ENCODE measurements around the gene MARVELD1. TPM values are rescaled to one million over a fixed set of nuclear protein-coding genes. Genes with fewer than 3 reads are reported as not detected.
"Not testable (repeated sequence)": the region's sequence is repeated elsewhere in the genome, so short reads cannot be mapped to it uniquely, and the experiment has no call there.

MARVELD1 gene
- total RNA-seq, 2 experiments from 2014 or later = 2.8 to 3.0 TPM

DNA sequence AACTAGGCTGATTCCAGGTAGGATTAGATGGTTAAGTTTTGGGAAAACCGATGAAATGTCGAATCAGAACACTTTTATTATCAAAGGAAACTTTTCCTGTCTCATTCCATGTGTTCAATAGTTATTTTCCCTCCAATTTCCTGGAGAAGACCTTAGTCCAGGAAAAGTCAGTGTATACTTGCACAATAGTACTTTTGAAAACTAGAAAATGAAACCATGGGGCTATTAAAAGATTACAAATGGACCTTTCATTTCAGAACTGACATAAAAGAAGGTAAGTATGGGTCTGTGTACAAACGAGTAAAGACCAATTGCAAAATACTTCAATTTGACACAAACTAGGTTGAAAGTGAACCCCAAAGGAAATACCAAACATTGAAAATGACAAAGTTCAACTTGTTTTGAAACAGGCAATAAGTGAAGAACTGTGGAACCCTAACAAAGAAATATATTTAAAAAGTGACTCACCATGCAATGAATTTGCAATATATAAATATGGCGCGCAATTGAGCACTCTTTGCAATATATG, 28.6 kb upstream of the MARVELD1 start:
- Mint-ChIP-seq H3K27ac (peak overlapping the region; percentile 2), H3K4me1 (peaks cover 16% of the 10 kb centered on the region), H3K9me3 (ENCODE audit: low read depth) (no peaks in the 10 kb centered on the region), H3K4me3 (no peak overlapping the region), H3K36me3 (no peaks in the 10 kb centered on the region), H3K27me3 (no peaks in the 10 kb centered on the region)
- ATAC-seq (no peak), DNase-seq (no peak)
- CTCF ChIA-PET = interaction anchor here (3.0 to 6.4 kb wide), 2 partner anchors 9 to 51 kb away, joined by 19 to 51 read pairs; partner anchors contain the start of gene ZFYVE27

DNA sequence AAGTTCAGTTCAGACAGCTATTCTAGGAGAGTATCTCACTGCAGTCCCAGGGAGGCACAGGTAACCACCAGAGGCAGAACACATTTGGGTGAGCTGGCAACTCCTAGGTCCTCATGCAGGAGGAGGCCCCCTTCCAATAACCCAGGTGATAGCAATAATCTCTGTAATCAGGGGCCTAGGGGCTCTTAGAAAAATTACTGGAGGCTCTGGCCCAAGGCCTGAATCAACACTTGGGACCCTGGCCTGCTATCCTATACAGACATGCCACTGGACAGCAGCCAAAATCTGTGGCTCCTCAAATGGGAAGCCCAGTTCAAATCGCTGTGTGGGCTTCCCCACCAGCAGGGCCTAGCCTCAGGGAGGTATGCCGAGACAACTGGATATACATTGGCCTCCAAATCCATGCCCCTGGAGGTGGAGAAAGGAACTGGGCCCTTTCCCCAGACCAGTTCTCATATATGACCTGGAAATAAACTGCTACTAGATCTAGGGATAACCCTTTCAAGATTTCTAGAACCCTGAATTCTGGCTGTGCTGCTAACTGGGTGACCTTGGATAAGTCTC, 28.1 kb upstream of the MARVELD1 start:
- CTCF ChIA-PET = interaction anchor here (2.2 to 6.4 kb wide), 8 partner anchors 10 to 184 kb away, joined by 6 to 51 read pairs (median 20); partner anchors contain the start of genes ANKRD2 and ZFYVE27
- no peaks in the 10 kb centered on the region for H3K36me3 Mint-ChIP-seq
- no peaks in the 10 kb centered on the region for H3K27me3 Mint-ChIP-seq
- H3K9me3 Mint-ChIP-seq (ENCODE audit: low read depth) = no peaks in the 10 kb centered on the region
- H3K27ac Mint-ChIP-seq = no peak overlapping the region
- no peak for ATAC-seq
- no peak for DNase-seq
- H3K4me3 Mint-ChIP-seq = no peak overlapping the region
- peaks cover 16% of the 10 kb centered on the region for H3K4me1 Mint-ChIP-seq

- H3K4me1 Mint-ChIP-seq = peaks cover 16% of the 10 kb centered on the region
- no peaks in the 10 kb centered on the region for H3K9me3 Mint-ChIP-seq (ENCODE audit: low read depth)
- DNase-seq (no peak), ATAC-seq (no peak)
- CTCF ChIA-PET = interaction anchor here (0.9 to 6.4 kb wide), 13 partner anchors 11 to 183 kb away, joined by 3 to 51 read pairs (median 8); partner anchors contain the start of genes ANKRD2, C10orf62 and ZFYVE27
- H3K27me3 Mint-ChIP-seq = no peaks in the 10 kb centered on the region
- H3K36me3 Mint-ChIP-seq = no peaks in the 10 kb centered on the region
- H3K4me3 Mint-ChIP-seq = peak overlapping the region; percentile 80
- H3K27ac Mint-ChIP-seq = peak overlapping the region; percentile 67
Measured at GRCh38 chr10:97686301-97686961, 27.1 kb upstream of the MARVELD1 start.

DNA sequence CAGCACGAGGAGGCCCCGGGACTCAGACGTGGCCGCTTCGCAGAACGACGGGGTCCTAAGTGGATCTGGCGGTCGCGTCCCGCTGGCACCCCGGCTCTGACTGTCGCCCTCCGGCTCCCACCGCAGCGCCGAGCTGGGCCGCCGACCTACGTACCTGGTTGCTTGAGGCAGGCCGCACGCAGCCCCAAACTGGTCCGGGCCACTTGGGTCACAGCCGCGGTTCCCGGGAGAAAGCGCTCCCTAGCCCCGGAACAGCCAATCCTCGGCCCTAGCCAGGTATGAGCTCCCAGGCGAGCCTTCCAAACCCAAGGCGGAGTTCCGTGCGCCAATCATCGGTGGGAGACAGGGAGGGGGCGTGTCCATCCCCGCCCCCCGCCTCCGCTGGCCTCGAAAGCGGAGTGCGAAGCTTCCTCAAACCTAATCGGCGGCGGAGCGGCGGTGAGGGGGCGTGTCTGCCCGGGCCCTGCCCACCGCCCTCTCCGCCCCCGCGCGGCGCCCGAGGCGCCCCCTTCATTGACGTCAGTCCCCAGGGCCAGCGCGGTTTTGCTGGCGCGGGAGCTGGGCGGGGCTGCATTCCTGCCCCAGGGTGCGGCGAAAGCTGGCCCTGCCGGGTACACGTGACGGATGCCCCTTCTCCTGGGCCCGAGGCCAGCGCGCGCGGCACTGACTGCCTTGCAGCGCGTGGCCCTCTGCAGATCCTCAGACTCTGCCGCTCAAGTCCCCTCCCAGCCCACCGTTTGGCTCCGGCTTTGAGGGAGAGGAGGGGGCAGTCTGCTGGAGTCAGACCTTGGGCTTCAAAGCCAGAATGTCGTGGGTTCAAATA, 26.4 kb upstream of the MARVELD1 start, which contains the start of gene AVPI1:
Gene AVPI1, minus strand, starts transcription at position 280 of the 823 bp plus-strand sequence. CDS start 7,336 bp downstream, outside the sequence.
- peak; percentile 96 for DNase-seq
- Mint-ChIP-seq H3K4me1 (peaks cover 16% of the 10 kb centered on the region), H3K27me3 (no peaks in the 10 kb centered on the region), H3K4me3 (peak within 1 kb of the TSS; percentile 80), H3K27ac (peak within 1 kb of the TSS; percentile 67), H3K9me3 (ENCODE audit: low read depth) (no peaks in the 10 kb centered on the region), H3K36me3 (no peaks in the 10 kb centered on the region)
- CTCF ChIA-PET = interaction anchor here (0.9 to 6.4 kb wide), 14 partner anchors 10 to 182 kb away, joined by 3 to 51 read pairs (median 7); partner anchors contain the start of genes ANKRD2, C10orf62 and ZFYVE27
- peak; percentile 92 for ATAC-seq

DNA sequence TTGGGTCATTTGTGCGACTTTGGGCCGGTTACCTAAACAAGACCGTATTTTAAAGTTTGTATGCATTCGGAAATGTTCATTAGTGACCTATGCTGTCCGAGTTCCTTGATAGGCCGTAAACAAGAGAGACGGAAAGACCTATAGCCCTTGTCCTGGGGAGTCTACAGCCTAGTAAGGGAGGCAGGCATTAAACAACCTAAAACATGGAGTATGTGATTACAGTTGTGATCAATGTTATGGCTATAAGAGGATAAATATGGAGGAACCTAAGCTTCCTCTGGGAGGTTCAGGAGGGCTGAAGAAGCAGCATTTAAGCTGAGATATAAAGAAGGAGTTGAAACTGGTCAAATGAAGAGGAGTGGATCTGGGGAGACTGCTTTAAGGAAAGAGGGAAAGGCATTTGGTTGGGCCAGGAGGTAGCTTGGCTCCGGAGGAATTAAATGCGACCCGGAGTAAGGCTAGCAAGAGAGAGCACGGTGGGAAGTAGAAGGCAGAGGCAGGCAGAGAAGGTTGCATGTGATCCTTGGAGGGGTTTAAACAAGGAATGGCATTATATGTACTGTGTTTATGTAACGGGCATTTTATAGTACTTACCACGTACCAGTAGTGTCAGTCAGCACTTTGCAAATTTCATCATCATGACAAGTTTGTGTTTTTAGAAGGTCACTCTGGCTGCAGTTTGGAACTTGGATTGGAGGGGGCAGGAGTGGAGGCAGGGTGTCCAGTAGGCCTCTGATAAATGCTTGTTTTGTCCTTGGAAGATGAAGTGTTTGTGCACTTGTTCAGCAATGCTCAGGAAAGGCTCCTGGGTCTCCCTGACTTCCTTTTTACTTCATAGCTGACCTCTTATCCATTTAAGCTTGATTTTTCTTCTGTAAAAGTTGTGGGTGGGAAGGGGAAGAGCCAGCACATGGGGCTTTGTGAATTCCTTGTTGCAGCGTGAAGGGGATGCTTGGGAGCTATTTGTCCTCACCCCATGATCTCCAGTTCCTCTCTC, 25.4 kb upstream of the MARVELD1 start:
- Mint-ChIP-seq H3K27me3 (peaks cover 3% of the 10 kb centered on the region), H3K27ac (peak overlapping the region; percentile 50), H3K4me1 (peaks cover 16% of the 10 kb centered on the region), H3K4me3 (peak overlapping the region; percentile 80), H3K9me3 (ENCODE audit: low read depth) (no peaks in the 10 kb centered on the region), H3K36me3 (no peaks in the 10 kb centered on the region)
- no peak for ATAC-seq
- CTCF ChIA-PET = interaction anchor here (0.5 to 6.4 kb wide), 11 partner anchors 11 to 181 kb away, joined by 3 to 51 read pairs (median 8); partner anchors contain the start of genes ANKRD2 and ZFYVE27
- DNase-seq = no peak

GRCh38 chr10:97689559-97690020, 23.9 kb upstream of the MARVELD1 start:
- DNase-seq (no peak), ATAC-seq (no peak)
- H3K27me3 Mint-ChIP-seq = peaks cover 6% of the 10 kb centered on the region
- no peak overlapping the region for H3K27ac Mint-ChIP-seq
- CTCF ChIA-PET = interaction anchor here (1.0 to 4.6 kb wide), 3 partner anchors 13 to 20 kb away, joined by 4 to 51 read pairs (median 22); no protein-coding TSS in a partner anchor
- H3K4me1 Mint-ChIP-seq = peaks cover 16% of the 10 kb centered on the region
- no peaks in the 10 kb centered on the region for H3K9me3 Mint-ChIP-seq (ENCODE audit: low read depth)
- no peak overlapping the region for H3K4me3 Mint-ChIP-seq
- H3K36me3 Mint-ChIP-seq = no peaks in the 10 kb centered on the region

GRCh38 chr10:97690133-97690532, 23.4 kb upstream of the MARVELD1 start:
- Mint-ChIP-seq H3K9me3 (ENCODE audit: low read depth) (no peaks in the 10 kb centered on the region), H3K4me1 (peaks cover 13% of the 10 kb centered on the region), H3K36me3 (no peaks in the 10 kb centered on the region), H3K4me3 (no peak overlapping the region), H3K27ac (no peak overlapping the region), H3K27me3 (peaks cover 6% of the 10 kb centered on the region)
- CTCF ChIA-PET = interaction anchor here (1.0 to 4.6 kb wide), 2 partner anchors 13 kb away, joined by 4 to 51 read pairs; no protein-coding TSS in a partner anchor
- ATAC-seq (no peak), DNase-seq (no peak)

DNA sequence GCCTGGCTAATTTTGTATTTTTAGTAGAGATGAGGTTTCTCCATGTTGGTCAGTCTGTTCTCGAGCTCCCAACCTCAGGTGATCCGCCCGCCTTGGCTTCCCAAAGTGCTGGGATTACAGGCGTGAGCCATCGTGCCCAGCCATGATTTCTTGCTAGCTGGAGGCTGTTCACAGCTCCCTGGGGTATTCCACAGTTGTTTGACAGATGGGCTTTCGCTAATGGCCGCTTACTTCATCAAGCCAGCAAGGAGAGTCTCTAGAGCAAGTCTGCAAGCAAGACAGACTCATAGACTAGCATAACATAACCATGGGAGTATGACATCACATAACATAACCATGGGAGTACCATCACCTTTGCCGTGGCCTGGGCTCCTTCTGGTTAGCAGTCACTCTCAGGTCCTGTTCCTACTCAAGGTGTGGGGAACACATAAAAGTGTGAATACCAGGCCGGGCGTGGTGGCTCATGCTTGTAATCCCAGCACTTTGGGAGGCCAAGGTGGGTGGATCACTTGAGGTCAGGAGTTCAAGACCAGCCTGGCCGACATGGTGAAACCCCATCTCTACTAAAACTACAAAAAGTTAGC, 15.4 kb upstream of the MARVELD1 start:
- not testable (repeated sequence) for H3K36me3 Mint-ChIP-seq; H3K27me3 Mint-ChIP-seq; H3K4me1 Mint-ChIP-seq; H3K27ac Mint-ChIP-seq; ATAC-seq; DNase-seq; H3K9me3 Mint-ChIP-seq (ENCODE audit: low read depth); H3K4me3 Mint-ChIP-seq
- CTCF ChIA-PET = interaction anchor here (2.2 kb wide), 2 partner anchors 12 kb away, joined by 8 to 15 read pairs; partner anchors contain the start of gene AVPI1

GRCh38 chr10:97701438-97702069, 12.0 kb upstream of the MARVELD1 start:
- ATAC-seq (peak; percentile 96), DNase-seq (peak; percentile 68)
- Mint-ChIP-seq H3K36me3 (no peaks in the 10 kb centered on the region), H3K9me3 (ENCODE audit: low read depth) (no peaks in the 10 kb centered on the region), H3K4me3 (no peak overlapping the region), H3K27ac (no peak overlapping the region), H3K4me1 (peaks cover 8% of the 10 kb centered on the region), H3K27me3 (peaks cover 21% of the 10 kb centered on the region)
- CTCF ChIA-PET = interaction anchor here (0.6 to 15.3 kb wide), 30 partner anchors 10 to 340 kb away, joined by 3 to 355 read pairs (median 5); partner anchors contain the start of genes ANKRD2, AVPI1, GOLGA7B and MARVELD1

DNA sequence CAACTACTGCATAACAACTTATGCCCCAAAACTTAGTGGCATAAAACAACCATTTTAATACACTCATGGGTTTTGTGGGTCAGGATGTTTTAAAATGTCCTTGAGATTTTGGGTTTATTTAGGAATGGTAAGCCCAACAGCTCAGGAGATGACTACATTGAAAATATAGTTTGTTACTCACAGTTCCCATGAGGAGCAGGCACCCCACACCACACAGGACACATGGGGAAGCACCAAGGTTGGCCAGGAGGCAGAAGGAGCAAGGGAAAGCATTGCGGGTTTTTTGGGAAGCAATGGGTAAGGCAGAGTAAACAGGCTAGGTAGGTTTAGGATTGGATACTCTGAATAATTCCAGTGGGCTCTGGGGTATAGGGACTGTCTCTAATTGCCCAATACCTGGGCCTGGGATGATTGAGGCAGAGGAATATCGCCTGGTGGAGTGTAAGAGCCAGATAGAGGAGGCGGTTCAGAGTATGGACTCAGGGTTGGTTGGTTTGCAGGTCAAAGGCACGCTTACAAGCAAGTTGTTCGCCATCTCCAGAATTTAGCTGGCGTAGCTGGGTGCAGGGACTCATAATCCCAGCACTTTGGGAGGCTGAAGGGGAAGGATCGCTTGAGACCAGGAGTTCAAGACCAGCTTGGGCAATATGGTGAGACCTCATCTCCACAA, 10.0 kb upstream of the MARVELD1 start:
- peaks cover 25% of the 10 kb centered on the region for H3K27me3 Mint-ChIP-seq
- H3K36me3 Mint-ChIP-seq = no peaks in the 10 kb centered on the region
- no peak overlapping the region for H3K27ac Mint-ChIP-seq
- CTCF ChIA-PET = interaction anchor here (2.5 to 15.3 kb wide), 3 partner anchors 16 to 132 kb away, joined by 8 to 355 read pairs (median 51); partner anchors contain the start of genes ANKRD2, AVPI1 and ZFYVE27
- no peak overlapping the region for H3K4me3 Mint-ChIP-seq
- ATAC-seq (no peak), DNase-seq (no peak)
- no peaks in the 10 kb centered on the region for H3K9me3 Mint-ChIP-seq (ENCODE audit: low read depth)
- H3K4me1 Mint-ChIP-seq = peaks cover 8% of the 10 kb centered on the region

Measured in activated CD8-positive, alpha-beta memory T cell treated with anti-CD3 and anti-CD28 coated beads, Interleukin-2, amount 10 ng/mL, durations not matched to agents 7 days and 5 days (primary cell).